GM21723 (cell line): ENCODE results near the gene SCYGR2.
A peak's percentile ranks its signal among the peaks of the same experiment; 100 is the strongest.

ENCODE experiments used
- ATAC-seq: cut with Tn5 transposase; IDR thresholded peaks from one replicate; pipeline ENCODE4 v1.9.1; 2021; ENCODE audit warnings: mild to moderate bottlenecking, moderate library complexity; ENCODE audit not compliant: unreplicated experiment

SCYGR2 gene

GRCh38 chr2:227612546-227613271 lies 14.0 kb downstream of the SCYGR2 start:
- no peak for ATAC-seq

- ATAC-seq, result no peak
Measured at GRCh38 chr2:227613272-227613660, 14.6 kb downstream of the SCYGR2 start.

GRCh38 chr2:227614246-227614645 lies 15.6 kb downstream of the SCYGR2 start:
- no peak for ATAC-seq

- ATAC-seq, result no peak
Measured at GRCh38 chr2:227614740-227615139, 16.0 kb downstream of the SCYGR2 start, which contains the start of gene SCYGR3. Gene SCYGR3, minus strand, starts transcription at chr2:227614840. Its CDS starts 0 bp downstream, at chr2:227614840.

- ATAC-seq, result no peak
Measured at GRCh38 chr2:227615181-227615580, 16.5 kb downstream of the SCYGR2 start.

- no peak for ATAC-seq
Measured at GRCh38 chr2:227615906-227616305, 17.2 kb downstream of the SCYGR2 start.

- ATAC-seq, result no peak
Measured at GRCh38 chr2:227616631-227617030, 17.9 kb downstream of the SCYGR2 start.

- ATAC-seq, result no peak
Measured at GRCh38 chr2:227617316-227618230, 18.9 kb downstream of the SCYGR2 start, which contains the start of gene SCYGR4. Gene SCYGR4, plus strand, starts transcription at chr2:227617498. Its CDS starts 0 bp downstream, at chr2:227617498.

GRCh38 chr2:227623226-227623625 lies 24.5 kb downstream of the SCYGR2 start:
- ATAC-seq, result no peak

- no peak for ATAC-seq
Measured at GRCh38 chr2:227625420-227625819, 26.7 kb downstream of the SCYGR2 start.

GRCh38 chr2:227626580-227627151 lies 28.0 kb downstream of the SCYGR2 start:
- no peak for ATAC-seq

- peak; percentile 97 for ATAC-seq
Measured at GRCh38 chr2:227627769-227628168, 29.1 kb downstream of the SCYGR2 start.

GRCh38 chr2:227629435-227629834 lies 30.7 kb downstream of the SCYGR2 start:
- no peak for ATAC-seq

- no peak for ATAC-seq
Measured at GRCh38 chr2:227630322-227630721, 31.6 kb downstream of the SCYGR2 start.

- ATAC-seq, result no peak
Measured at GRCh38 chr2:227632827-227633226, 34.1 kb downstream of the SCYGR2 start.

- no peak for ATAC-seq
Measured at GRCh38 chr2:227634201-227634600, 35.5 kb downstream of the SCYGR2 start.

- ATAC-seq, result no peak
Measured at GRCh38 chr2:227642656-227643055, 44.0 kb downstream of the SCYGR2 start.

- no peak for ATAC-seq
Measured at GRCh38 chr2:227643990-227644551, 45.4 kb downstream of the SCYGR2 start.
